K562 (cell line): ENCODE data around the gene CSKMT. TPM values are rescaled to one million over a fixed set of nuclear protein-coding genes. Genes with fewer than 3 reads are reported as not detected.

ENCODE experiments used
- AFF1 ChIP-seq, 2 experiments: fragments of 450-650 bp; IDR thresholded peaks; 2 replicates each; pipeline ENCODE4 v1.6.1; 2018; ENCODE audit warnings: mild to moderate bottlenecking in 2 of 2, low read depth in 1 of 2; ENCODE audit not compliant: partially characterized antibody in 2 of 2
- ATF7 ChIP-seq: fragments of 450-650 bp; IDR thresholded peaks from 2 replicates; pipeline ENCODE4 v1.7.1; 2014; ENCODE audit warnings: mild to moderate bottlenecking, moderate library complexity
- CBFA2T3 ChIP-seq: fragments of 450-650 bp; IDR thresholded peaks from 2 replicates; pipeline ENCODE4 v1.6.1; 2017
- GATAD2B ChIP-seq: fragments of 450-650 bp; IDR thresholded peaks from 2 replicates; pipeline ENCODE4 v1.6.1; 2017; ENCODE audit warnings: mild to moderate bottlenecking, borderline replicate concordance
- IRF1 ChIP-seq: sonication (generic); formaldehyde crosslinking; IDR thresholded peaks from 2 replicates; pipeline ENCODE4 v1.8.0; 2022; ENCODE audit warnings: missing genetic modification reagents, mild to moderate bottlenecking, borderline replicate concordance
- MTA1 ChIP-seq: fragments of 450-650 bp; IDR thresholded peaks from 2 replicates; pipeline ENCODE4 v1.6.1; 2017; ENCODE audit warnings: borderline replicate concordance
- POLR2AphosphoS5 ChIP-seq: IDR thresholded peaks from 2 replicates; pipeline ENCODE4 v1.6.1; 2011; ENCODE audit warnings: mild to moderate bottlenecking, low read depth, low read length, moderate library complexity; ENCODE audit not compliant: control insufficient read depth, insufficient read depth
- POLR2B ChIP-seq: fragments of 450-650 bp; IDR thresholded peaks from 2 replicates; pipeline ENCODE4 v1.6.1; 2018; ENCODE audit warnings: low read depth; ENCODE audit not compliant: partially characterized antibody
- POLR2G ChIP-seq: fragments of 200-400 bp; formaldehyde crosslinking; IDR thresholded peaks from 2 replicates; pipeline ENCODE4 v1.6.1; 2017; ENCODE audit warnings: low read depth, mild to moderate bottlenecking, antibody characterized with exemption, low read length, moderate library complexity
- STAT5A ChIP-seq: IDR thresholded peaks from 2 replicates; pipeline ENCODE4 v1.6.1; 2012; ENCODE audit warnings: low read length, inconsistent platforms, borderline replicate concordance
- ZNF316 ChIP-seq: fragments of 450-650 bp; IDR thresholded peaks from 2 replicates; pipeline ENCODE4 v1.6.1; 2016
- ZNF354B ChIP-seq: fragments of 250-450 bp; sonication (Bioruptor Pico); IDR thresholded peaks from 2 replicates; pipeline ENCODE4 v1.4.0; 2020
- ZNF592 ChIP-seq: fragments of 450-650 bp; IDR thresholded peaks from 2 replicates; pipeline ENCODE4 v1.6.1; 2017; ENCODE audit warnings: antibody characterized with exemption, mild to moderate bottlenecking
- polyA plus RNA-seq, 8 experiments: library from polyadenylated mRNA; depleted of rRNA in 4 of 8; stranded (reverse) in 5 of 8; unstranded in 3 of 8; fragments of >200 nt; fragmentation: Nextera tagmentation in 2 of 8; fragmentation: Illumina TruSeq in 1 of 8; extraction: Ambion mirVana in 2 of 8; extraction: Trizol in 1 of 8; gene quantifications; 2 replicates each; pipeline versions ENCODE4 v1.2.1 to v1.2.3, GENCODE V29; 2011 to 2014; ENCODE audit warnings: inconsistent platforms in 1 of 8, missing spikeins in 1 of 8
- total RNA-seq, 7 experiments: library from RNA; depleted of rRNA in 6 of 7; stranded (reverse); fragments of >200 nt in 6 of 7; fragmentation: Illumina TruSeq in 2 of 7; extraction: Trizol in 2 of 7; gene quantifications; 2 replicates each; pipeline versions ENCODE4 v1.2.1 to v1.2.3, GENCODE V29; 2011 to 2021; ENCODE audit warnings: low replicate concordance in 1 of 7
- TF ChIP-seq, protein P1 (sequence below): fragments of 450-650 bp; conservative IDR thresholded peaks from 2 replicates; pipeline ENCODE4 v1.6.1; 2016; ENCODE audit warnings: missing genetic modification characterization, low read depth, mild to moderate bottlenecking, control low read depth, missing compliant biosample characterization
- TF ChIP-seq, protein P2 (sequence below), 2 experiments: IDR thresholded peaks in 1 of 2; conservative IDR thresholded peaks in 1 of 2; 2 replicates each; pipeline ENCODE4 v1.6.1; 2016; ENCODE audit warnings: low read depth in 2 of 2, mild to moderate bottlenecking in 1 of 2, missing compliant biosample characterization in 1 of 2, missing genetic modification characterization in 1 of 2, moderate library complexity in 1 of 2

CSKMT gene
- total and polyA plus RNA-seq, 9 of the 15 experiments (the other 6 are each of a cell fraction or from before 2014, with no cell fraction given): 10.3 to 108 (median 27.2) TPM

DNA sequence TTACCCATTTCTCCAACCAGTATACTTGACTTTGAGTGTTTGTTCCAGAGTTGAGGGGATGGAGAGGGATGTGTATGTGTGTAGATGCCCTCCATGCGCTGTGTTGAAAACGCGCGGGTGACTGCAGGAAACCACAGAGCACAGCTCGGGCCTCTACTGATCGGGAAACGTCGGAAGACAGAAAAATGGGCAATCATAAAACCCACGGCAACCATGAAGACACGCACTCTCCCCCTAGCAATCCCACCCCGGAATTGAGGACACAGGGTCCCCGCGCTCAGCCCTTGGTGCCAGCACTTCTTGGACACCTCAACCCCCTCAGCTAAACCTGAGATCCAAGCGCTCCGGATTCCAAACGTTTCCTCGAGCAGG lies 6.1 kb downstream of the CSKMT start (continued):
- TF ChIP-seq ZNF354B (CRISPR knock-in tag): no peak
- peak; percentile 68 for TF ChIP-seq POLR2B
- TF ChIP-seq, protein P1, sequence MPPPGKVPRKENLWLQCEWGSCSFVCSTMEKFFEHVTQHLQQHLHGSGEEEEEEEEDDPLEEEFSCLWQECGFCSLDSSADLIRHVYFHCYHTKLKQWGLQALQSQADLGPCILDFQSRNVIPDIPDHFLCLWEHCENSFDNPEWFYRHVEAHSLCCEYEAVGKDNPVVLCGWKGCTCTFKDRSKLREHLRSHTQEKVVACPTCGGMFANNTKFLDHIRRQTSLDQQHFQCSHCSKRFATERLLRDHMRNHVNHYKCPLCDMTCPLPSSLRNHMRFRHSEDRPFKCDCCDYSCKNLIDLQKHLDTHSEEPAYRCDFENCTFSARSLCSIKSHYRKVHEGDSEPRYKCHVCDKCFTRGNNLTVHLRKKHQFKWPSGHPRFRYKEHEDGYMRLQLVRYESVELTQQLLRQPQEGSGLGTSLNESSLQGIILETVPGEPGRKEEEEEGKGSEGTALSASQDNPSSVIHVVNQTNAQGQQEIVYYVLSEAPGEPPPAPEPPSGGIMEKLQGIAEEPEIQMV: no peak
- TF ChIP-seq, protein P2, sequence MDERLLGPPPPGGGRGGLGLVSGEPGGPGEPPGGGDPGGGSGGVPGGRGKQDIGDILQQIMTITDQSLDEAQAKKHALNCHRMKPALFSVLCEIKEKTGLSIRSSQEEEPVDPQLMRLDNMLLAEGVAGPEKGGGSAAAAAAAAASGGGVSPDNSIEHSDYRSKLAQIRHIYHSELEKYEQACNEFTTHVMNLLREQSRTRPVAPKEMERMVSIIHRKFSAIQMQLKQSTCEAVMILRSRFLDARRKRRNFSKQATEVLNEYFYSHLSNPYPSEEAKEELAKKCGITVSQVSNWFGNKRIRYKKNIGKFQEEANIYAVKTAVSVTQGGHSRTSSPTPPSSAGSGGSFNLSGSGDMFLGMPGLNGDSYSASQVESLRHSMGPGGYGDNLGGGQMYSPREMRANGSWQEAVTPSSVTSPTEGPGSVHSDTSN (CRISPR knock-in tag; IDR thresholded peaks at IDR 0.05; ENCODE audit: low read depth): no peak
- TF ChIP-seq, protein P2 (tag; conservative IDR thresholded peaks at IDR 0.05; ENCODE audit: low read depth): no peak
- TF ChIP-seq GATAD2B: no peak; the same call in 1 of the 2 replicates
- TF ChIP-seq IRF1 (CRISPR knock-in tag): no peak
- TF ChIP-seq POLR2AphosphoS5: no peak
- TF ChIP-seq ATF7: peak; percentile 67
- TF ChIP-seq MTA1: no peak
- TF ChIP-seq AFF1 (IDR thresholded peaks at IDR 0.05; ENCODE audit: low read depth in 1 of 2, partially characterized antibody in 2 of 2): peak in 1 of 2 experiments; percentile 20
- no peak for TF ChIP-seq STAT5A
- no peak for TF ChIP-seq CBFA2T3
- TF ChIP-seq POLR2G: no peak
- no peak for TF ChIP-seq ZNF316
- TF ChIP-seq ZNF592: peak; percentile 40; the same call in 1 of the 2 replicates
